Neural progenitor cell (in vitro differentiated cells): ENCODE results near the gene PPM1N.

Source experiments
- EZH2 ChIP-seq: fragments of 200-600 bp; sonication (generic); IDR thresholded peaks from 2 replicates; pipeline ENCODE4 v1.6.1; 2017; ENCODE audit warnings: antibody characterized with exemption, mild to moderate bottlenecking, moderate library complexity
- EZH2phosphoT487 ChIP-seq: fragments of 200-600 bp; sonication (generic); IDR thresholded peaks from 2 replicates; pipeline ENCODE4 v1.6.1; 2017; ENCODE audit warnings: antibody characterized with exemption
- TF ChIP-seq, protein P1 (sequence below): fragments of 200-600 bp; sonication (generic); IDR thresholded peaks from 2 replicates; pipeline ENCODE4 v1.5.1; 2017; ENCODE audit warnings: antibody characterized with exemption, mild to moderate bottlenecking

DNA sequence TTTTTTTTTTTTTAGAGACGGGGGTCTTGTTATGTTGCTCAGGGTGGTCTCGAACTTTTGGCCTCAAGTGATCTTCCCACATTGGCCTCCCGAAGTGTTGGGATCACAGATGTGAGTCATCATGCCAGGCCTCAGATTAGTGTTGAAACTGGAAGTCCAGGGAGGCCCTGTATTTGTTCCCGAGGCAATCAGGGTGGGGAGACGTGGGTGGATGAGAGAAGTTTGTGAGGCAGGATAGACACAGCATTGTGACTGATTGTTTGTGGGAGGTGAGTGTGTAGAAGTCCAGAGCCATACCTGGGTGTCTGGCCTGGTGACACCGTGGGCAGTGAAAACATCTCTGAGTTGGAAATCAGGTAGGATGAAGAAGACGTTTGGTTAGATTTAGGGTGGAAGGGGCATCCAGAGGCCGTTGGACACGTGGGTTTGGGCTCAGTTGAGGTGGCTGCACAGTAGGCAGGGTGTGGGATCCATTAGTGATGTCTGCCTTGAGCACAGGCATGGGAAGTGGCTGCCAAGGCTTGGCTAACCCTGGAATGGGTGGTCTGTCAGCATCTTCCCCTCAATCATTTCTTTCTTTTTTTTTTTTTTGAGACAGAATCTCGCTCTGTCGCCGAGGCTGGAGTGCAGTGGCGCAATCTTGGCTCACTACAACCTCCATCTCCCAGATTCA is 13.8 kb upstream of the PPM1N start:
- TF ChIP-seq EZH2: no peak
- TF ChIP-seq, protein P1, sequence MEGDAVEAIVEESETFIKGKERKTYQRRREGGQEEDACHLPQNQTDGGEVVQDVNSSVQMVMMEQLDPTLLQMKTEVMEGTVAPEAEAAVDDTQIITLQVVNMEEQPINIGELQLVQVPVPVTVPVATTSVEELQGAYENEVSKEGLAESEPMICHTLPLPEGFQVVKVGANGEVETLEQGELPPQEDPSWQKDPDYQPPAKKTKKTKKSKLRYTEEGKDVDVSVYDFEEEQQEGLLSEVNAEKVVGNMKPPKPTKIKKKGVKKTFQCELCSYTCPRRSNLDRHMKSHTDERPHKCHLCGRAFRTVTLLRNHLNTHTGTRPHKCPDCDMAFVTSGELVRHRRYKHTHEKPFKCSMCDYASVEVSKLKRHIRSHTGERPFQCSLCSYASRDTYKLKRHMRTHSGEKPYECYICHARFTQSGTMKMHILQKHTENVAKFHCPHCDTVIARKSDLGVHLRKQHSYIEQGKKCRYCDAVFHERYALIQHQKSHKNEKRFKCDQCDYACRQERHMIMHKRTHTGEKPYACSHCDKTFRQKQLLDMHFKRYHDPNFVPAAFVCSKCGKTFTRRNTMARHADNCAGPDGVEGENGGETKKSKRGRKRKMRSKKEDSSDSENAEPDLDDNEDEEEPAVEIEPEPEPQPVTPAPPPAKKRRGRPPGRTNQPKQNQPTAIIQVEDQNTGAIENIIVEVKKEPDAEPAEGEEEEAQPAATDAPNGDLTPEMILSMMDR: no peak
- TF ChIP-seq EZH2phosphoT487: no peak
